HG03558 (cell line): Measurements from ENCODE around the gene ACOXL.
"Not testable (repeated sequence)": the region's sequence is repeated elsewhere in the genome, so short reads cannot be mapped to it uniquely, and the experiment has no call there.

ENCODE experiments used
- ATAC-seq: cut with Tn5 transposase; IDR thresholded peaks from one replicate; pipeline ENCODE4 v1.9.1; 2021; ENCODE audit warnings: moderate number of reproducible peaks; ENCODE audit not compliant: unreplicated experiment; ENCODE audit errors: extremely low read depth

Gene ACOXL

DNA sequence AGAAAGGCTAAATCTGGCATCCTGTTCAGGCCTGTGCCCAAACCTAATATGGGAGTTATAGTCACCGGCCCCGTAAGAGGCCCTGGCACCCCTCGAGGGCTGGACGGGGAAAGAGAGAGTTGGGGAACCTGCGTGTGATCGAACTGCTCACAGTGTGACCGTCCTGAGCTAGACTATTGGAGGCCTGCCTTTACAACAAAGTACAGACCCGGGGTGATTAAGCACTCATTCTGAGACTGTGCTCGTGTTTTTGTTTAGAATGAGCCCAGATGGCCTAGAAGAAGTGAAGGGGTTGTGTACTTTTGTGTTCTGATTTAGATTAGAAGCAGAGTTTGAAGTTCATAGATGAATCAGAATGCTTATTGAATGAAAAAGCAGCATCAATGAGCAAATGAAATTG, 115.3 kb downstream of the ACOXL start:
- ATAC-seq: no peak

DNA sequence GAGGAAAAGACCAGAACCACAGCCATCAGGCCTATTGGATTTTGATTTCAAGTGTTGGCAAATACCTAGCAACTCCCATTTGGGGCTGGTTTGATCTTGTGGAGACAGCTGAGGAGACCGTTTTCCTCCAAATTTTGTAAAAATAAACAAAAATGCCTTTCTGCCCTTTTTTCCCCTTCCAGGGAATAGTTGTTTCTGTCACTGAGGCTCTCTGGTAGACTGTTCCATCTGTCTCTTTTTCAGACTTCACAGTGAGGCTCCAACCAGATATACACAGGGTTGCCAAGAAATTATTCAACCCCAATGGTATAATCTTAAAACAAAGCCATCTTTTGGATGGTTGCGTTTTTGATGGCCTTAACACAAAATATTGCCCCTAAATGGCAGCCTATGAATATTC, 115.7 kb downstream of the ACOXL start:
- ATAC-seq: no peak

DNA sequence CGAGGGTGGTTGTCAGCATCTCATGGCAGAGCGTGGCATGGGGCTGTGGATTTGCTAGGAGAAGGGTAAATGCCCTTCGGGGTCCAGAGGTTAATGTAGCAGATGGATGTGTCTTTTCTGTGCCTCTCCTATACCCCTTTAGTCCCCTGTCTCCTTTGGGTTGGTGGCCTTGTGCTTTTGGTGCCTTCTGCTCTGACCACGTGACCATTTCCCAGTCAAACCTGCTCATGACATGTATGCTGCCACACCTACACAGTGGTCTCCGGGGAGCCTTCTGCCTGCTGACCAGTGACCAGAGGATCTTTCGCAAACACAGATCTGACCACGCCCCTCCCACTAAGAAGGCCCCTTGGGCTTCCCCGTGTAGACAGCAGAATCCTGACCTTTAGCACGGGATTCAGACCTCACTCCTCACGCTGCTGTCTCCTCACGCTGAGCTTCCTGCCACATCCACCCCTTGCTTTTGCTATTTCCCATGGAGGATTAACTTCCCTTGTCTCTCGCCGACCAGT, 116.2 kb downstream of the ACOXL start:
- ATAC-seq: no peak

DNA sequence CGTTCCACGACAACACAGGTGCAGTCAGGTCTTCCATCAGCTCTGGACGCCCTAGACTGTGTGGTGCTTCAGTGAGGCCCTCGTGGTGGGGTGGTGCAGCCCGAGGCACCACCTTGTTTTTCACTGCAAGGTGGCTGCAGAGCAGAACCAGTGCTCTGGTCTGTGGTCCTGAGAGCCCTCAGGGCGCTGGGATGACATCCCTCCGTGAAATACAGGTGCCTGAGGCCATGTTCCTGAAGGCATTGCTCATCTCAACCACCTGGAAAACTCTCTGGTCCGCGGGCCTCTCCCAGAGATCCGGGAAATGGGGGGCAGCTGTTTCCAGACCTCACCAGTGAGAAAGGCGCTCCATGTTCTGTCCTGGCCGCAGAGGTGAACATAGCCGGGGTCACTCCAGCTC, 119.2 kb downstream of the ACOXL start:
- no peak for ATAC-seq

DNA sequence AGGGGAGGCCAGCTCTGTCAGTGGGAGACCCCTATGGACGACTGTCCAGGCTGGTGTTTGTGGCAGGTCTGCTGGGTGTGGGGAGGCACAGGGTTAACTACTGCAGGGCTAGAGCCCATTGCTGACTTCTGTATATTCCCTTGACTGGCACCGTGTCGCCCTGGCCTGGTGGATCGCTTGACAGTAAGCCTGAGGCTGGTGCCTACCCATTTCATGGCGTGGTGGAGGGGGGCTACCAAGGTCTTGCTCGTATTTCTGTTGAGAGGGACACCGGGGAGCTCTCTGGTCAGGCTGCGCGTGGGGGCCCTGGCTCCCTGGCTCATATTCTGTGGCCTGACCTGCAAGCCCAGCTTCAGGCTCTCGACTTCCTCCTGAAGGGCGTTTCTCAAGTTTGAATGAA, 119.7 kb downstream of the ACOXL start:
- ATAC-seq: no peak

DNA sequence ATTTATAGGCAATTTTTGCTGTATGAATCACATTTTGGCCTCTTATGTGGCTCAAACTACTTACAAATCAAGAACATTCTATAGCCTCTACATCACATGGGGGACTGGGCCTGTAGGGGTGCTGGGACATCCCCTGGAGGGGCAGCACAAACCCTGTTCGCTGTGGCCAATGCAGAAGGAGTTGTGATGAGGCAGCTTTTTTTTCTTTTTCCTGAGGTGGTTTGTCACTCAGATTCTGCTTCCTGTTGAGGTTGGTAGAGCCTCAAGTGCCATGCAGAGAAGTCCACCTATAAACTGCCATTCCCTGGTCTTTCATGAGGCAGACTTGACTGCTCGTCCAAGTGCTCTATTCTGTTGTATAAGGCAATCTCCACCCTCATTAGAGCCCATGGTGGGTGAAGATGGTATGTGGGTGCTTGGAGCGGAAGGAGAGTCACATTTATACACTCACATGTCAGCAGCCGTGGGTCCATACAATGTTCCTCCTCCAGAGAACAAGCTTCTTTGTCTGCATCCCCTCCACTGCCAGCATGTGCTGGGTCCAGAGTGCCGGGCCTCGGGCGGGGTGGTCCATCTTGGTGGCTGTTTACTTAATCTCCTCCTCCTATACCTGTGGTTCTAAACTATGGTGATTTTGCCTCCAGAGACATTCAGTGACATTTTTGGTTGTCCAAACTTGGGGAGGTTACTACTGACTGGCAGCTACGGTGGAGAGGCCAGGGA, 120.3 kb downstream of the ACOXL start:
- ATAC-seq: no peak

DNA sequence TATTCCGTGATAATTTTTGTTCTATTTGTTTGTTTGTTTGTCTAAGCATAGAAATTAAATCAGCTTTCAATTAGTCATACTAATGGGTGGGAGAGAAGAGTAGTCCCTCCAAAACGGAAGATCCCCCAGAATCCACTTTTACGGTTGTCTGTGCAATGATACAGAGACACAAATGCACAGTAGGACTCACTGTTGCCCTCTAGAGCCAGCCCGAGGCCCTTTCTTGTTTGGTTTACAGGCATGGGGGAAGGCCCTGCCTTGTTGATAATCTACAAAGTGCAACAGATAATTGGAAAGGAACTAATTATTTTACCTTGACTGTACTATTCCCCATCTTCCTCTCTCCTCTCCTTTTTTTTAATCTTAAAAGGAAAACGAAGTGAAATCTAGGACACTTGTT, 121.1 kb downstream of the ACOXL start:
- ATAC-seq: no peak

DNA sequence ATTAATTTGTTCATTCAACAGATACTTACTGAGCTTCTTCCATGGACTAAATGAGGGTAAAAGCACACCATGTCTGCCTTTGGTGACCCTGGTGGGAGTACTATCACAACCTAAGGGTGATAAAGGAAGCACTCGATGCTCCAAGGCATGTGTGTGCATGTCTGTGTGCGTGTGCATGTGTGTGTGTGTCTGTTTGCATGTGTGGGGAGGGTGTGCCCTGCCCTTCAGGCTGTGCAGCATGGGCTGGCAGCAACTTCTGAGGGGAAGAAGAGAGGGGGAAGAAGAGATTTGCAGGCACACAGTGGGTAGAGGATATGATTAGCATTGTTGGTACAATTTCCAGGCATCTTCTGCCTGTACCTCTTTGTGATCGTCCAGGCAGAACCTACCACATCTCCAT, 121.6 kb downstream of the ACOXL start:
- ATAC-seq: no peak

DNA sequence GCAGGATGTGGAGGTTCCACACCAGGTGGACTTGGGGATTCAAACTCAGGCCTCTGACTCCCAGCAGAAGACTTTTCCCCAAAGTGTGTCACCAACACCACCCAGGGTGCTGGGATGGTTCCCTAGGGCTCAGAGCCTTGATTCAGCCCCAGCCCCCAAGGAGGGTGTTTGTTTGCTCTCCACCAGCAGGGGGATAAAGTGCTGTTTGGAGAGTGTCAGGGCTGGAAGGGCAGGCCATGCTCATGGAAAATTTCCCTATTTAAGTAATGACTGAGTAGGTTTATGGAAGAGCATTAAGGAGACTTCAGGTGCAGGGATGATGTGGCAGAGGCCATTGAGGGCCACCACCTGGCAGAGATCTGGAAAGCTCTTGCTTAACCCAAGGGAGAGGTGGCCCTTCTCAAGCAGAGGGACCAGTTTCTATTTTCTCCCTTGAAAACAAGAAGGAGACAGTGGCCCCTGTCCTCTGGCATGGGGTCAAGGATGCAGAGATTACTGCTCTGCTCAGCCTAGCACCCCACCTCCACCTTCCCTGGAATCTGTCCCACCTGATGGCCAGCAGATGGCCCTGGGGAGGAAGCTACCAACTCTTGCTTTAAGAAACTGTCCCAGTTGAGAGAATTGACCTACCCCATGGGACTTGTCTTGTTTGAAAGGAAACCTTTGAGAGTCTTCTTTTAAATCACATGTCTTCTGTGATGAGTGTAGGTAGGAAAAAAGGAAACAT, 122.1 kb downstream of the ACOXL start:
- no peak for ATAC-seq

DNA sequence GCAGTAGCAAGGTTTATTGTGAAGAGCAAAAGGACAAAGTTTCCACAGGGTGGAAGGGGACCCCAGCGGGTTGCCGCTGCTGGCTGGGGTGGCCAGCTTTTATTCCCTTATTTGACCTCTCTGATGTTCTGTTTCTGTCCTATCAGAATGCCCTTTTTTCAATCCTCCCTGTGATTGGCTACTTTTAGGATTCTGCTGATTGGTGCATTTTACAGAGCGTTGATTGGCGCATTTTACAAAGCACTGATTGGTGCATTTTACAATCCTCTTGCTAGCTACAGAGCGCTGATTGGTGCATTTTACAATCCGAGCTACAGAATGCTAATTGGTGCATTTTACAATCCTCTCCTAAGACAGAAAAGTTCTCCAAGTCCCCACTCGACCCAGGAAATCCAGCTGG, 123.5 kb downstream of the ACOXL start:
- ATAC-seq: not testable (repeated sequence)

DNA sequence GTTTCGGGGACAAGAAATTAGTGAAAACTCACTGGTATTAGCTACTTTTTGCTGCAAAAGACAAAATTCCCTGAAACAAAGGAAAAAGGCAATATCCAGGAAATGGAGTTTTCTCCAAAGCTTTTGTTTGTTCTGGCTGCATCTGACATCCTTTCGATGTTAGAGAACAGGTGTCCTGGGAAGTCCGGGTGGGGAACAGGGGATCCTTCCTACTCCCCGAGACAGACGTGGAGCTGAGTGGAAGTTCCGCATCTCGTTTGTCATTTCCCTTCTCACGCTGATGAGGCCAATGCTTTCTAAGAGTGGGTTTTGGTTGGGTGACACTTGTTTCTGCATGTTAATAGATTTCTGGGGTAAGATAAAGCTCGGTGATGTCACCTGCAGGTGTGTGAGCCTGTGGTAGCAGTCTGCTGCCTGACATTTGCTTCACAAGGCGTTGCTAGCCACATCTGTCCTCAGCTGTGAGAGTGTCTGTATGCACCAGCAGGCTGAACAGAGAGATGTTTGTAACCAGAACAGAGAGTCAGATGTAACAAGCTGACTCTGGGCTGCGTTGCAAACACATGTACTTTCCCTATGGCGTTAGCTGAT, 125.9 kb downstream of the ACOXL start:
- peak; percentile 87 for ATAC-seq

DNA sequence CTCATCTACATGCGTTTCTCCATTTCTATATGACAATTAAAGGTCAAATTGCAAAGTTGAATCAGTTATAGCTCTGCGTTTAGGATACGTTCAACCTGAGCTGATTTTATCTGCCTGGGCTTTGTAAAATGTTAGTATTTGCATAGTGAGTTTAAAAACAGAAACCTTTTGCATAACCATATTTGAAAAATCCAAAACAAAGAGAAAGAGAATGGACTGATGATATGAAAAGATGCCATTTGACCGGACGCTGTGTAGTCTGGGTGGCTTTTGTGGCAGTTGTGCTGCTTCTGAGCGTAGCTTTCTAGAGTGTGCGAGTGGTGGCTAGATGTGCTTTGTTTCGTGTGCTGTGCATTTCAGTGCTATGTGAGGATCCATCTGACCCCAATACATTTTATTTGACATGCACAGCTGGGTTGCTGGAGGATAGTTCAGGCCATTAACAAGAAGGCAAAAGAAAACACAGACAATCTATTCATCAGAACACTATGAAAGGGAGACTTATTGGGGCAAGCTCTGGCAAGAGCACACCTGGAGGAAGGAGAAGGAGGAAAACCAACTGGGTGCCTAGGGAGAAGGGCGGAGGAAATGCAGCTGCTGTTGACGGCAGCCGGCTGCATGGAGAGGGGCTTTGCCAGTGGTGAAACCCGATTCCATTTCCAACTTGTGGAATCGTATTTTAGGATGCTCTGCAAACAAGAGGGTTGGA, 126.8 kb downstream of the ACOXL start:
- no peak for ATAC-seq

DNA sequence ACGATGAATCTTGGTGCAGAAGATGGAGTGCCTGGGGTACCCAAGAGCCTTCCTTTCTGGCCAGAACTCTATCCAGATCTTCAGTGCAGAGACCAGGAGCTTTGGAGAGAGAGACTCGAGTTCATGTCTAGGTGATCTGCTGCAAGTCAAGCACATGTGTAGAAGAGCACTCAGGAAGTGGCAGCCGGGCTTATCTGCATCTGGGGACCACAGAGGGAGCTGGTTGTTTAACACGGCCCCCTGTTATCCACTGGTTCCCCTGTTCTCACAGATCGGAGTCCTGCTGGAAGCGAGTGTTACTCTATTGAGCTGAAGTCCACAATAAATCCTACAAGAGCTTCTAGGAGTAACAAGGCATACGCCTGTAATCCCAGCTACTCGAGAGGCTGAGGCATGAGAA, 128.3 kb downstream of the ACOXL start:
- ATAC-seq: no peak

DNA sequence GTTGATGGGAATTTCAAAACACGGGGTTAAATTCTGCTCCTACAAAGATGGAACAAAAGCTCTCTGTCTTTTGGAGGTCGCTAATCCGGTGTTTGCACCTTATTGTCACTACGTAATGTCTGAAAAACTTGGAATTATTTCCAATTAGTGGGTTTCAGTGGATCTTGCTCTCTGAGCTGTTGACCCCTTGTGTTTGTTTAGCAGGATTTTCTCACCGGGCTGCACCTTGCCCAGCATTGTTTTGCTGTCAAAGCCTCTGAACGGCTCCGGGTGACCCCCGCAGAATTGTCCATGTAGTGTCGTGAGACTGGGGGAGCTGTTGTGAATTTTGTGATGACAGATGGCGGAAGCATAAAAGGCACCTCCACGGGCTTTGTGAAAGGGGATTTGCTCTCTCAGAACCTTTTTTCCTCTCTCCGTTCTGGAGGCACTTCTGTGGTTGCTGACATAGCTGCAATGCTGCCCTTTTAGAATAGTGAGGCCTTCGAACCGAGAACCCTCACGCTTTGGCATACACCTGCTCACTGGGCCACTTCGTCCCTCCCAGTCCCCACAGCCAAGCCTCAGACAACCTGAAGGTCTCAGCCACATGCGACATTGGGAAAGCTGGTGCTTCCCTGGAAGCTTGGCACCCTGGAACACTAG, 129.4 kb downstream of the ACOXL start:
- ATAC-seq: no peak

DNA sequence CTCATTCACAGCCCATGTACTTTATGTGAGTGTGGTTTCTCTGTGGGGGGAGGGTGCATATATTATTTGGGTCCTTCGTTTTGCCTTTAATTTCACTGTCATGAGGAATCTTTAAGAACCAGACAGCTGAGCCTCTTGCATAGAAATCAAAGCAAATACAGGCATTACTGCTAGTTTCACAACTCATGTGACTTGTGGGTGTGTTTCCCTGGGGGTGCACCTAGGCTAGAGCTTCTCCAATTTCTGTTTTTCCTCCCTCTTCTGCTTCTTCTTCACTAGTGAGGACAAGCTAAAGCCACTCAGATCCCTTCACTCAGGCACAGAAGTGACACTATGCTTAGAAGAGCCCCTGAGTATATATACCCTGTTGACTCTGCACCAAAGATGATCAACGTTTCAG, 131.4 kb downstream of the ACOXL start:
- no peak for ATAC-seq

DNA sequence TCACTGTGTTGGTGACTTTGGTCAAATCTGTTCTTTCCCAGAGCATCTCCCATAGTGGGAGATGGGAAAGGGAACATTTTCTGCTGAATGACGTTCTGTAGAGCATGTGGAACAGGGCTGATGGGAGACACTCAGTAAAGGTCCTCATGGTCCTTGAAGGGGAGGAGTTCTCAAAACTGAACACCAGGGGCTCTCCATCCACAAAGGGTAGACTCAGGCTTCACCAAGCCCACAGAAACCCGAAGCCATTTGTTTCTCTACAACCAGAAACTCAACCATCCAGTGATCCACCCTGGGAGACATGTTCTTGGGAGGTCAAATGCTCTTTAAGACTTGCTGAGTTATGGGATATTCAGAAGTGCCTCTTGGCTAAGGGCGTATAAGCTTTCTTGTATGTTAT, 131.8 kb downstream of the ACOXL start:
- no peak for ATAC-seq

DNA sequence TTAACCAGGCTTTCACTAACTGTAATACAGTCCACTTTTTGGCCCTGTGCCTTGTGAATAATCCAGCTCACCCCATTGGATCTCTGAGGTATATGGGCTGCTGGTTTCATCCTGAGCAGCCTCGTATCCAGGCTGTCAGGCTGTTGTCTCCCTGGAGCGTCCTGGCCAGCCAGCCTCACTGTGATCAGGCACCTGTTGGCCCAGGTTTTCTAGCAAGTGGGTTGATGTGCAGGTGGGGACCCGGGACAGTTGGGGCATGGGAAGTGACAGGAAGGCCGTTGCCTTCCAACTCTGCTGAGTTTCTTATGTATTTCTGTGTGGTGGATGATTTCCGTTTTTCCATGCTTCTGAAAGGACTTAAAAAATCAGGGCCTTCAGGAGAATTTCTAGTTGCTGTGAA, 132.4 kb downstream of the ACOXL start:
- no peak for ATAC-seq

DNA sequence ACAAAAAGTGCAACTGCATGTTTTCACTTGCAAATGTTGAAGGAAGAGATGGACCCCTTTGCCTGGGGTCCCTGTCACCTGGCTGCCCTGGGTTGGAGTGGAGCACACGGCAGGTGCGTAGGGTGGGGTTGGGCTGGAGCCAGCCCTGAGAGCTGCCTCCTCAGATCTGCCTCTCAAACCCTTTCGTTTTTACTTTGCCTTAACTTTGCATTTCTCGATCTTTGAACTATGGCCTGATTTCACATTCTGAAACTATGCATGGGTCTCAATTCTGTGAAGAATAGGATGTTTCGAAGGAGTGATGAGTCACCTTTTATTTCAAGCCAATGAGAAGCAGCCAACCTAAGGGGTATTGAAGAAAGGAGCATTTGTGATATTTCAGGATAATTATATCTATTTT, 132.8 kb downstream of the ACOXL start:
- peak; percentile 95 for ATAC-seq

DNA sequence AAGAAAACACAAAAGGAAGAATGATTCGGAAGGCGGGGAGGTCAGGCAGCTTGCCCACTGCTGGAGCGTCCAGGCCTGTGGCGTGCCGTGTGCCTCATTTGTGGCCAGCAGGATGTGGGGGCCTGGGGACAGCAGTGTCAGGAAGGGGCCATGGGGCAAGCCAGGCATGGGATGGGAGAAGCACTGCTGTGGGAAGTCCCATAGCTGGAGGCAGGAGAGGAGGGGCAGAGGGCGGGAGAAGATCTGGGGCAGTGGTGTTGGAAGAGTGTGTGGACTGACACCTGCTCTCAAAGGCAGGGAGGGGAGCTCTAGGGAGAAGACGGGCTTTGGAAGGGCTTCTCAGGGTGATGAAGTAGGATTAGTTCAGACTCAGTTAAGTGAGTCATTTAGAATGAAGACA, 133.7 kb downstream of the ACOXL start:
- ATAC-seq: no peak

DNA sequence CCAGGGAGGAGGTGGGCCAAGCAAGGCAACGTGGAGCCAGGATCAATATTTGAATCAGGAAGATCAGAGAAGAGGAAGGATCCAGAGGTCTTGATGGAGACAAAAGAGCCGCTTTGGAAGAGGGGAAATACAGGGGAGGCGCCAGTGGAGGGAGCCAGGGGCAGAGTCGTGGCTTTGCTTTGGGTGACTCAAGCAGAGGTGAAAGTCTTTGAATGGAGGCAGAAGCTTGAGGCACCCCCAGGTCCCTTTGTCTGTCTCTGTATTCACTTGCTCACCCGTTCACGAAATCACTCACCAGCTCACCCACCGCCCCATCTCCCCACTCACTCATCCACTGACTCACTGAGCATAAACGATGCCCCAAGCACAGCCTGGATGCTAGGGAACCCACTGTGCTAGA, 134.1 kb downstream of the ACOXL start:
- ATAC-seq: no peak
